CD4-positive, CD25-positive, alpha-beta regulatory T cell (primary cell): ENCODE results near the gene KCNE4. TPM values are rescaled to one million over a fixed set of nuclear protein-coding genes. Genes with fewer than 3 reads are reported as not detected.

ENCODE experiments used
- ATAC-seq, 2 donors: fragments of 150-1000 bp; cut with Tn5 transposase; one replicate each; pipeline ENCODE4 v1.10.0; 2021; ENCODE audit warnings: low read depth in 2 of 2, moderate number of reproducible peaks in 2 of 2, moderate library complexity in 1 of 2
- DNase-seq, 3 donors: peaks; one replicate each; pipeline versions ENCODE4 v3.0.0 to v3.0.0-alpha.2; 2012 to 2022; ENCODE audit warnings: mixed read lengths in 1 of 3
- H3K27ac ChIP-seq: one replicate; pipeline ENCODE4 v1.7.0; 2013; ENCODE audit warnings: mild to moderate bottlenecking, low read length; ENCODE audit not compliant: insufficient read depth, poor library complexity, severe bottlenecking
- H3K27me3 ChIP-seq: one replicate; pipeline ENCODE4 v1.7.0; 2013; ENCODE audit warnings: low read length; ENCODE audit not compliant: control insufficient read depth, insufficient read depth
- H3K36me3 ChIP-seq: one replicate; pipeline ENCODE4 v1.7.0; 2013; ENCODE audit warnings: mild to moderate bottlenecking, low read length, moderate library complexity; ENCODE audit not compliant: control insufficient read depth, insufficient read depth
- H3K4me1 ChIP-seq: 2 replicates; pipeline ENCODE4 v1.7.0; 2013; ENCODE audit warnings: mild to moderate bottlenecking, low read length; ENCODE audit not compliant: insufficient read depth, control insufficient read depth, poor library complexity, severe bottlenecking
- H3K4me3 ChIP-seq: one replicate; pipeline ENCODE4 v1.7.0; 2013; ENCODE audit warnings: low read depth, mild to moderate bottlenecking, low read length, moderate library complexity
- H3K9me3 ChIP-seq, 2 experiments: 1 replicate in 1 of 2; 2 replicates in 1 of 2; pipeline ENCODE4 v1.7.0; 2013; ENCODE audit warnings: low read length in 2 of 2, mild to moderate bottlenecking in 1 of 2, moderate library complexity in 1 of 2; ENCODE audit not compliant: control insufficient read depth in 2 of 2
- H3K27ac Mint-ChIP-seq, 3 donors: one replicate each; pipeline ENCODE4 v1.8.0; 2020 to 2022; ENCODE audit warnings: mild to moderate bottlenecking in 3 of 3, mixed read lengths in 3 of 3, moderate library complexity in 2 of 3
- H3K27me3 Mint-ChIP-seq: one replicate; pipeline ENCODE4 v1.8.0; 2022; ENCODE audit warnings: mild to moderate bottlenecking, mixed read lengths
- H3K36me3 Mint-ChIP-seq: one replicate; pipeline ENCODE4 v1.8.0; 2020; ENCODE audit warnings: mixed read lengths
- H3K4me1 Mint-ChIP-seq, 4 donors: one replicate each; pipeline ENCODE4 v1.8.0; 2020 to 2022; ENCODE audit warnings: mixed read lengths in 4 of 4, mild to moderate bottlenecking in 1 of 4
- H3K4me3 Mint-ChIP-seq, 4 donors: one replicate each; pipeline ENCODE4 v1.8.0; 2020 to 2022; ENCODE audit warnings: mild to moderate bottlenecking in 4 of 4, mixed read lengths in 4 of 4, moderate library complexity in 3 of 4
- H3K9me3 Mint-ChIP-seq, 7 donors: one replicate each; pipeline ENCODE4 v1.8.0; 2020 to 2022; ENCODE audit warnings: mixed read lengths in 7 of 7, mild to moderate bottlenecking in 3 of 7, moderate library complexity in 2 of 7
- polyA plus RNA-seq, 4 donors: library from polyadenylated mRNA; unstranded; fragments of 300-500 nt; fragmentation: Illumina TruSeq; gene quantifications; one replicate each; pipeline ENCODE4 v1.2.3, GENCODE V29; 2021
- total RNA-seq: library from RNA; stranded (reverse); gene quantifications from one replicate; pipeline ENCODE4 v1.2.3, GENCODE V29; 2022

The KCNE4 gene
- total and polyA plus RNA-seq, 5 donors from 2014 or later = not detected

GRCh38 chr2:223019390-223019930 is 32.5 kb upstream of the KCNE4 start:
- ATAC-seq (no peak), DNase-seq (no peak)
- H3K36me3 ChIP-seq = no peaks in the 10 kb centered on the region
- H3K9me3 ChIP-seq = no peaks in the 10 kb centered on the region
- no peak overlapping the region for H3K4me3 ChIP-seq
- Mint-ChIP-seq H3K4me1 (no peaks in the 10 kb centered on the region), H3K27me3 (no peaks in the 10 kb centered on the region), H3K9me3 (peaks cover 0 to 11% (median 5%) of the 10 kb centered on the region in 7 donors), H3K4me3 (no peak overlapping the region), H3K27ac (no peak overlapping the region), H3K36me3 (no peaks in the 10 kb centered on the region)
- H3K27ac ChIP-seq = no peak overlapping the region
- H3K4me1 ChIP-seq = no peaks in the 10 kb centered on the region
- H3K27me3 ChIP-seq = no peaks in the 10 kb centered on the region

GRCh38 chr2:223019987-223020717 is 31.8 kb upstream of the KCNE4 start:
- no peak overlapping the region for H3K4me3 Mint-ChIP-seq
- Histone ChIP-seq H3K4me3 (no peak overlapping the region), H3K27ac (no peak overlapping the region), H3K9me3 (no peaks in the 10 kb centered on the region), H3K36me3 (no peaks in the 10 kb centered on the region), H3K4me1 (no peaks in the 10 kb centered on the region), H3K27me3 (no peaks in the 10 kb centered on the region)
- H3K27me3 Mint-ChIP-seq = no peaks in the 10 kb centered on the region
- no peaks in the 10 kb centered on the region for H3K4me1 Mint-ChIP-seq
- DNase-seq = no peak
- H3K27ac Mint-ChIP-seq = no peak overlapping the region
- H3K9me3 Mint-ChIP-seq = peaks cover 0 to 11% (median 5%) of the 10 kb centered on the region in 7 donors
- ATAC-seq = no peak
- H3K36me3 Mint-ChIP-seq = no peaks in the 10 kb centered on the region

GRCh38 chr2:223020971-223021675 is 30.9 kb upstream of the KCNE4 start:
- no peak overlapping the region for H3K4me3 ChIP-seq
- Mint-ChIP-seq H3K27ac (no peak overlapping the region), H3K9me3 (peaks cover 0 to 11% (median 3%) of the 10 kb centered on the region in 7 donors), H3K4me1 (no peaks in the 10 kb centered on the region), H3K27me3 (no peaks in the 10 kb centered on the region), H3K36me3 (no peaks in the 10 kb centered on the region), H3K4me3 (no peak overlapping the region)
- H3K27me3 ChIP-seq = no peaks in the 10 kb centered on the region
- no peak for ATAC-seq
- no peak overlapping the region for H3K27ac ChIP-seq
- no peaks in the 10 kb centered on the region for H3K36me3 ChIP-seq
- H3K4me1 ChIP-seq = no peaks in the 10 kb centered on the region
- H3K9me3 ChIP-seq = no peaks in the 10 kb centered on the region
- no peak for DNase-seq

GRCh38 chr2:223026357-223027110 is 25.5 kb upstream of the KCNE4 start:
- no peak overlapping the region for H3K4me3 ChIP-seq
- no peaks in the 10 kb centered on the region for H3K4me1 ChIP-seq
- H3K36me3 ChIP-seq = no peaks in the 10 kb centered on the region
- H3K27me3 ChIP-seq = no peaks in the 10 kb centered on the region
- no peaks in the 10 kb centered on the region for H3K9me3 ChIP-seq
- Mint-ChIP-seq H3K36me3 (no peaks in the 10 kb centered on the region), H3K4me1 (no peaks in the 10 kb centered on the region), H3K27ac (no peak overlapping the region), H3K4me3 (no peak overlapping the region), H3K9me3 (peaks cover 0 to 9% (median 0%) of the 10 kb centered on the region in 7 donors), H3K27me3 (no peaks in the 10 kb centered on the region)
- DNase-seq = no peak
- no peak for ATAC-seq
- H3K27ac ChIP-seq = no peak overlapping the region

- Histone ChIP-seq H3K4me3 (no peak overlapping the region), H3K9me3 (no peaks in the 10 kb centered on the region), H3K27ac (no peak overlapping the region), H3K36me3 (no peaks in the 10 kb centered on the region), H3K4me1 (no peaks in the 10 kb centered on the region), H3K27me3 (no peaks in the 10 kb centered on the region)
- ATAC-seq (no peak), DNase-seq (no peak)
- peaks cover 0 to 11% (median 8%) of the 10 kb centered on the region in 7 donors for H3K9me3 Mint-ChIP-seq
- no peak overlapping the region for H3K27ac Mint-ChIP-seq
- H3K4me1 Mint-ChIP-seq = no peaks in the 10 kb centered on the region
- no peaks in the 10 kb centered on the region for H3K36me3 Mint-ChIP-seq
- H3K27me3 Mint-ChIP-seq = no peaks in the 10 kb centered on the region
- H3K4me3 Mint-ChIP-seq = no peak overlapping the region
Measured at GRCh38 chr2:223027442-223027841, 24.5 kb upstream of the KCNE4 start.

- Histone ChIP-seq H3K27me3 (no peaks in the 10 kb centered on the region), H3K27ac (no peak overlapping the region), H3K9me3 (no peaks in the 10 kb centered on the region), H3K4me1 (no peaks in the 10 kb centered on the region), H3K36me3 (no peaks in the 10 kb centered on the region), H3K4me3 (no peak overlapping the region)
- Mint-ChIP-seq H3K4me3 (no peak overlapping the region), H3K27ac (no peak overlapping the region), H3K4me1 (no peaks in the 10 kb centered on the region), H3K27me3 (peaks cover 5% of the 10 kb centered on the region), H3K9me3 (peaks cover 0 to 12% (median 5%) of the 10 kb centered on the region in 7 donors), H3K36me3 (no peaks in the 10 kb centered on the region)
- ATAC-seq (no peak), DNase-seq (no peak)
Measured at GRCh38 chr2:223029287-223029686, 22.7 kb upstream of the KCNE4 start.

- no peak overlapping the region for H3K27ac ChIP-seq
- no peaks in the 10 kb centered on the region for H3K27me3 ChIP-seq
- H3K4me1 Mint-ChIP-seq = no peaks in the 10 kb centered on the region
- H3K4me3 ChIP-seq = no peak overlapping the region
- no peaks in the 10 kb centered on the region for H3K36me3 ChIP-seq
- no peak overlapping the region for H3K27ac Mint-ChIP-seq
- H3K36me3 Mint-ChIP-seq = no peaks in the 10 kb centered on the region
- H3K4me1 ChIP-seq = no peaks in the 10 kb centered on the region
- H3K9me3 ChIP-seq = no peaks in the 10 kb centered on the region
- ATAC-seq (no peak), DNase-seq (no peak)
- H3K4me3 Mint-ChIP-seq = no peak overlapping the region
- H3K27me3 Mint-ChIP-seq = peaks cover 5% of the 10 kb centered on the region
- peaks cover 0 to 12% (median 6%) of the 10 kb centered on the region in 7 donors for H3K9me3 Mint-ChIP-seq
Measured at GRCh38 chr2:223032187-223033142, 19.5 kb upstream of the KCNE4 start.
